ENCODE results near the gene FMR1. TPM values are rescaled to one million over a fixed set of nuclear protein-coding genes. Genes with fewer than 3 reads are reported as not detected.

FMR1 gene
- total RNA-seq, 4 donors from 2014 or later = 34.5 to 63.0 (median 41.7) TPM

GRCh38 chrX:147927256-147927655, 15.5 kb downstream of the FMR1 start:
- TF ChIP-seq POLR2A (IDR thresholded peaks at IDR 0.05) = no peak
- no peak for TF ChIP-seq CTCF (IDR thresholded peaks at IDR 0.05)
- TF ChIP-seq EP300 (IDR thresholded peaks at IDR 0.05) = no peak
- peaks cover 0 to 2% (median 0%) of the 10 kb centered on the region in 3 donors for H3K36me3 ChIP-seq
- DNase-seq (ENCODE audit: low spot score in 2 of 2) = no peak
- H3K4me1 ChIP-seq = no peaks in the 10 kb centered on the region
- no peak overlapping the region for H3K4me3 ChIP-seq
- 82 to 97% methylated on average over 4 of the region's 4 CpGs for WGBS, 2 donors
- no peaks in the 10 kb centered on the region for H3K27me3 ChIP-seq
- H3K9me3 ChIP-seq = no peaks in the 10 kb centered on the region
- no peak overlapping the region for H3K27ac ChIP-seq

- DNase-seq (ENCODE audit: low spot score in 2 of 2) = no peak
- H3K27me3 ChIP-seq = no peaks in the 10 kb centered on the region
- WGBS, 2 donors = 89 to 100% methylated on average over 1 of the region's 1 CpG
- no peak overlapping the region for H3K27ac ChIP-seq
- no peak overlapping the region for H3K4me3 ChIP-seq
- no peaks in the 10 kb centered on the region for H3K4me1 ChIP-seq
- H3K9me3 ChIP-seq = no peaks in the 10 kb centered on the region
- no peak for TF ChIP-seq CTCF (IDR thresholded peaks at IDR 0.05)
- TF ChIP-seq POLR2A (IDR thresholded peaks at IDR 0.05) = no peak
- no peak for TF ChIP-seq EP300 (IDR thresholded peaks at IDR 0.05)
- H3K36me3 ChIP-seq = peaks cover 0 to 11% (median 0%) of the 10 kb centered on the region in 3 donors
Observed at GRCh38 chrX:147933815-147934214, 22.1 kb downstream of the FMR1 start.

- TF ChIP-seq EP300 (IDR thresholded peaks at IDR 0.05) (no peak), CTCF (IDR thresholded peaks at IDR 0.05) (no peak), POLR2A (IDR thresholded peaks at IDR 0.05) (no peak)
- H3K27me3 ChIP-seq = no peaks in the 10 kb centered on the region
- DNase-seq (ENCODE audit: low spot score in 2 of 2) = no peak
- H3K4me3 ChIP-seq = no peak overlapping the region
- H3K36me3 ChIP-seq = peaks cover 0 to 11% (median 0%) of the 10 kb centered on the region in 3 donors
- H3K4me1 ChIP-seq = no peaks in the 10 kb centered on the region
- 72 to 91% methylated on average over 3 of the region's 3 CpGs for WGBS, 2 donors
- H3K9me3 ChIP-seq = no peaks in the 10 kb centered on the region
- no peak overlapping the region for H3K27ac ChIP-seq
Observed at GRCh38 chrX:147935156-147935758, 23.5 kb downstream of the FMR1 start.

- H3K9me3 ChIP-seq = no peaks in the 10 kb centered on the region
- H3K27ac ChIP-seq = no peak overlapping the region
- no peaks in the 10 kb centered on the region for H3K4me1 ChIP-seq
- H3K4me3 ChIP-seq = no peak overlapping the region
- peaks cover 0 to 54% (median 0%) of the 10 kb centered on the region in 3 donors for H3K36me3 ChIP-seq
- 94 to 96% methylated on average over 5 of the region's 5 CpGs for WGBS, 2 donors
- DNase-seq (ENCODE audit: low spot score in 2 of 2) = no peak
- TF ChIP-seq CTCF (IDR thresholded peaks at IDR 0.05) = no peak
- TF ChIP-seq POLR2A (IDR thresholded peaks at IDR 0.05) = no peak
- TF ChIP-seq EP300 (IDR thresholded peaks at IDR 0.05) = no peak
- no peaks in the 10 kb centered on the region for H3K27me3 ChIP-seq
Observed at GRCh38 chrX:147945286-147945685, 33.6 kb downstream of the FMR1 start.

GRCh38 chrX:147948531-147948930, 36.8 kb downstream of the FMR1 start:
- WGBS, 2 donors = 91 to 93% methylated on average over 7 of the region's 7 CpGs
- Histone ChIP-seq H3K9me3 (no peaks in the 10 kb centered on the region), H3K4me1 (no peaks in the 10 kb centered on the region), H3K27ac (no peak overlapping the region), H3K27me3 (no peaks in the 10 kb centered on the region), H3K4me3 (no peak overlapping the region), H3K36me3 (peaks cover 0 to 45% (median 0%) of the 10 kb centered on the region in 3 donors)
- no peak for TF ChIP-seq EP300 (IDR thresholded peaks at IDR 0.05)
- TF ChIP-seq POLR2A (IDR thresholded peaks at IDR 0.05) = no peak
- TF ChIP-seq CTCF (IDR thresholded peaks at IDR 0.05) = no peak
- no peak for DNase-seq (ENCODE audit: low spot score in 2 of 2)

Data from tibial nerve (tissue), 4 donors.